ENCODE measurements around the gene IDE.

- TF ChIP-seq, protein P1, sequence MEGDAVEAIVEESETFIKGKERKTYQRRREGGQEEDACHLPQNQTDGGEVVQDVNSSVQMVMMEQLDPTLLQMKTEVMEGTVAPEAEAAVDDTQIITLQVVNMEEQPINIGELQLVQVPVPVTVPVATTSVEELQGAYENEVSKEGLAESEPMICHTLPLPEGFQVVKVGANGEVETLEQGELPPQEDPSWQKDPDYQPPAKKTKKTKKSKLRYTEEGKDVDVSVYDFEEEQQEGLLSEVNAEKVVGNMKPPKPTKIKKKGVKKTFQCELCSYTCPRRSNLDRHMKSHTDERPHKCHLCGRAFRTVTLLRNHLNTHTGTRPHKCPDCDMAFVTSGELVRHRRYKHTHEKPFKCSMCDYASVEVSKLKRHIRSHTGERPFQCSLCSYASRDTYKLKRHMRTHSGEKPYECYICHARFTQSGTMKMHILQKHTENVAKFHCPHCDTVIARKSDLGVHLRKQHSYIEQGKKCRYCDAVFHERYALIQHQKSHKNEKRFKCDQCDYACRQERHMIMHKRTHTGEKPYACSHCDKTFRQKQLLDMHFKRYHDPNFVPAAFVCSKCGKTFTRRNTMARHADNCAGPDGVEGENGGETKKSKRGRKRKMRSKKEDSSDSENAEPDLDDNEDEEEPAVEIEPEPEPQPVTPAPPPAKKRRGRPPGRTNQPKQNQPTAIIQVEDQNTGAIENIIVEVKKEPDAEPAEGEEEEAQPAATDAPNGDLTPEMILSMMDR (IDR thresholded peaks at IDR 0.05; ENCODE audit: extremely low read depth in 1 of 2, insufficient read depth in 1 of 2, low read depth in 1 of 2, low read length in 2 of 2), result no peak
- TF ChIP-seq EZH2 (IDR thresholded peaks at IDR 0.05; ENCODE audit: borderline replicate concordance, low read depth, low read length, severe bottlenecking), result no peak
- no peak for TF ChIP-seq POLR2A (IDR thresholded peaks at IDR 0.05; ENCODE audit: low read depth, low read length)
Measured at GRCh38 chr10:92562424-92562823, 11.5 kb downstream of the IDE start.
